Smooth muscle cell (in vitro differentiated cells): Measurements from ENCODE around the gene SLC29A1. TPM values are rescaled to one million over a fixed set of nuclear protein-coding genes. Genes with fewer than 3 reads are reported as not detected.
A peak's percentile ranks its signal among the peaks of the same experiment; 100 is the strongest.

Experiments used
- DNase-seq: peaks from one replicate; lab custom pipeline; 2025; ENCODE audit not compliant: unreplicated experiment; lab: John Stamatoyannopoulos, UW
- H2AFZ ChIP-seq: fragments of 200-600 bp; sonication (generic); 2 replicates; pipeline ENCODE4 v1.6.0; 2016; ENCODE audit warnings: antibody characterized with exemption, low read depth, mild to moderate bottlenecking
- H3F3A ChIP-seq: fragments of 200-600 bp; sonication (generic); 2 replicates; pipeline ENCODE4 v1.6.0; 2017; ENCODE audit warnings: antibody characterized with exemption, low read depth
- H3K27ac ChIP-seq: fragments of 200-600 bp; sonication (generic); 2 replicates; pipeline ENCODE4 v1.5.1; 2016; ENCODE audit warnings: low read depth, mild to moderate bottlenecking
- H3K27me3 ChIP-seq: fragments of 200-600 bp; sonication (generic); 2 replicates; pipeline ENCODE4 v1.6.1; 2016; ENCODE audit warnings: low read depth, mild to moderate bottlenecking
- H3K36me3 ChIP-seq: fragments of 200-600 bp; sonication (generic); 2 replicates; pipeline ENCODE4 v1.5.1; 2016; ENCODE audit warnings: low read depth
- H3K4me1 ChIP-seq: fragments of 200-600 bp; sonication (generic); 2 replicates; pipeline ENCODE4 v1.5.1; 2016; ENCODE audit warnings: low read depth
- H3K4me2 ChIP-seq: fragments of 200-600 bp; sonication (generic); 2 replicates; pipeline ENCODE4 v1.6.0; 2016; ENCODE audit warnings: mild to moderate bottlenecking
- H3K4me3 ChIP-seq: fragments of 200-600 bp; sonication (generic); 2 replicates; pipeline ENCODE4 v1.5.1; 2016; ENCODE audit warnings: mild to moderate bottlenecking
- H3K79me2 ChIP-seq: fragments of 200-600 bp; sonication (generic); 2 replicates; pipeline ENCODE4 v1.6.0; 2016; ENCODE audit warnings: low read depth, mild to moderate bottlenecking
- H3K9ac ChIP-seq: fragments of 200-600 bp; sonication (generic); 2 replicates; pipeline ENCODE4 v1.6.0; 2016; ENCODE audit warnings: low read depth
- H3K9me3 ChIP-seq: fragments of 200-600 bp; sonication (generic); replicated peaks from 2 replicates; pipeline ENCODE4 v1.5.1; 2016; ENCODE audit warnings: low read depth
- H4K20me1 ChIP-seq: fragments of 200-600 bp; sonication (generic); 2 replicates; pipeline ENCODE4 v1.6.0; 2016; ENCODE audit warnings: low read depth
- WGBS: methylation state at CpG from one replicate; pipeline ENCODE4 v1.1.7; 2016; ENCODE audit warnings: low lambda C conversion rate; 5-methylcytosine and 5-hydroxymethylcytosine counted together
- polyA plus RNA-seq: library from polyadenylated mRNA; unstranded; fragments of >200 nt; fragmentation: Nextera tagmentation; extraction: Ambion mirVana; gene quantifications from 2 replicates; pipeline ENCODE4 v1.2.1, GENCODE V29; 2016
- total RNA-seq: library from RNA; depleted of rRNA; stranded (reverse); fragments of >200 nt; gene quantifications from 2 replicates; pipeline ENCODE4 v1.2.3, GENCODE V29; 2014
- TF ChIP-seq, protein P1 (sequence below): fragments of 200-600 bp; sonication (generic); IDR thresholded peaks from 2 replicates; pipeline ENCODE4 v1.5.1; 2017; ENCODE audit warnings: borderline replicate concordance, mild to moderate bottlenecking, antibody characterized with exemption; ENCODE audit not compliant: insufficient read depth, poor library complexity, severe bottlenecking

Gene SLC29A1
- 7.3 and 8.0 TPM in 2 replicates for total RNA-seq
- polyA plus RNA-seq: 7.4 and 8.1 TPM in 2 replicates

DNA sequence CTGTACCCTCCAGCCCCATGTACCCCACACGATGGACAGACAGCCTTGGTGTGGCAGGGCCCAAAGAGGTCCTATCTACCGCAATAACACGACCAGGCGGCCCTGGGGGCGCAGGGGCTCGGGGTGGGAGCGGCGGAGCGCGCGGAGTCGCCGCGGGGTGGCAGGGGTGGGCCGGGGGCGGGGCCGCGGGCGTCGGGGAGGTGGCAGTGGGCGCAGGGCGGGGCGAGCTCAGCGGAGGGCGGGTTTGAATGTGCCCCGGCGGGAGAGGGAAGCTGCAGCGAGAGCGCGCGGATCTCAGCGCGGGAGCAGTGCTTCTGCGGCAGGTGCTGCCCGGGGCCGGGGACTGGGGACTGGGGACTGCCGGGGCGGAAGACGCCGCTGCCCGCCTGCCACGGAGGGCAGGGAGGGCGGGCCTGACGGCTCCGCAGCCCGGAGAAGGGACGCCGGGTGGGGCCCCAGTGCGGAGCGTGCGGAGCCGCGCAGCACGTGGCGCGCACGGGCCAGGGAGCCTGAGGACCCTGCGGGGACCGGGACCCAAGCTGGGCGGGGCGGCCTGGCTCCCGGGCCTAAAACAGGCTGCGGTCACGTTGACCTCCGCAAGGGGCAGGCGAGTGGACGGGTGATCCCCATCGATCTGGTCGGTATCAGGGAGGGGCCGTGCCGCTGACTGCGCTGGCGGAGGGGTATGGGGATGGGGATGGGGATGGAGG lies at the start of gene SLC29A1:
Gene SLC29A1 (plus strand): TSS at position 277 of the 710 bp plus-strand sequence. CDS start 3,719 bp downstream, outside the sequence.
- no peak within 1 kb of the TSS for H3K9ac ChIP-seq
- H3K4me1 ChIP-seq: peaks cover 42% of the 10 kb centered on the region
- no peaks in the 10 kb centered on the region for H3K9me3 ChIP-seq
- H3K27me3 ChIP-seq: no peaks in the 10 kb centered on the region
- H3K79me2 ChIP-seq: no peaks in the 10 kb centered on the region
- WGBS: 5% methylated on average over 36 of the region's 73 CpGs
- no peak within 1 kb of the TSS for H3K27ac ChIP-seq
- peak within 1 kb of the TSS; percentile 63 for H2AFZ ChIP-seq
- peaks cover 9% of the 10 kb centered on the region for H3F3A ChIP-seq
- peak within 1 kb of the TSS; percentile 57 for H3K4me3 ChIP-seq
- TF ChIP-seq, protein P1, sequence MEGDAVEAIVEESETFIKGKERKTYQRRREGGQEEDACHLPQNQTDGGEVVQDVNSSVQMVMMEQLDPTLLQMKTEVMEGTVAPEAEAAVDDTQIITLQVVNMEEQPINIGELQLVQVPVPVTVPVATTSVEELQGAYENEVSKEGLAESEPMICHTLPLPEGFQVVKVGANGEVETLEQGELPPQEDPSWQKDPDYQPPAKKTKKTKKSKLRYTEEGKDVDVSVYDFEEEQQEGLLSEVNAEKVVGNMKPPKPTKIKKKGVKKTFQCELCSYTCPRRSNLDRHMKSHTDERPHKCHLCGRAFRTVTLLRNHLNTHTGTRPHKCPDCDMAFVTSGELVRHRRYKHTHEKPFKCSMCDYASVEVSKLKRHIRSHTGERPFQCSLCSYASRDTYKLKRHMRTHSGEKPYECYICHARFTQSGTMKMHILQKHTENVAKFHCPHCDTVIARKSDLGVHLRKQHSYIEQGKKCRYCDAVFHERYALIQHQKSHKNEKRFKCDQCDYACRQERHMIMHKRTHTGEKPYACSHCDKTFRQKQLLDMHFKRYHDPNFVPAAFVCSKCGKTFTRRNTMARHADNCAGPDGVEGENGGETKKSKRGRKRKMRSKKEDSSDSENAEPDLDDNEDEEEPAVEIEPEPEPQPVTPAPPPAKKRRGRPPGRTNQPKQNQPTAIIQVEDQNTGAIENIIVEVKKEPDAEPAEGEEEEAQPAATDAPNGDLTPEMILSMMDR: peak; percentile 8
- peak within 1 kb of the TSS; percentile 96 for H3K4me2 ChIP-seq
- DNase-seq: peak; percentile 45
- H3K36me3 ChIP-seq: no peaks in the 10 kb centered on the region
- H4K20me1 ChIP-seq: no peaks in the 10 kb centered on the region

DNA sequence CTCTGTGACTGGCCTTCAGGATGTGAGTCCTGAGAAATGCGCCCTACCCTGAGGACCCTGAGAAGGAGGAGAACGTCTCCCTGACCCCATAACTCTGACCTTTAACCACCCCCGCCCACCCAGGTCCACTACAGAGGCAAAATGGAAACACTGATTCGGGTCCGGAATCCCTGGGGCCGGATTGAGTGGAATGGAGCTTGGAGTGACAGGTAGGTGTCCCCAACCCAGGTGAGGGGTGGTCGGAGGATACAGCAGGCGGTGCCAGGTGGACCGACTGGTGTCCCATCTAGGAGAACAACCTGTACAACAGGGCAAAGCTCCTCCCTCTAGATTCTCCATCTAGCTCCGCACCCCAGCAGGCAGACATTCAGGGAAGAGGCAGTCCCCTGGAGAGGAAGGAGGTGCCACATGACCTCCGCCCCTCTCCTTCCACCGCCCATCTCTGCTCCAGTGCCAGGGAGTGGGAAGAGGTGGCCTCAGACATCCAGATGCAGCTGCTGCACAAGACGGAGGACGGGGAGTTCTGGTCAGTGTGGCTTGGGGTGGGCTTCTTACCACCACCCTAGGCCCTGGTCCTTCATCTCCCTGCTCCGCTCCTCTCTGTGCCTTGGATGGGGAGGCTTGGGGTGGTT lies 47.1 kb upstream of the SLC29A1 start:
- TF ChIP-seq, protein P1: no peak
- H3K9me3 ChIP-seq: no peaks in the 10 kb centered on the region
- no peak overlapping the region for H3K4me3 ChIP-seq
- no peaks in the 10 kb centered on the region for H3K4me1 ChIP-seq
- 89% methylated on average over 15 of the region's 15 CpGs for WGBS
- H3K27ac ChIP-seq: no peak overlapping the region
- no peak overlapping the region for H3K4me2 ChIP-seq
- no peak for DNase-seq
- H4K20me1 ChIP-seq: no peaks in the 10 kb centered on the region
- no peaks in the 10 kb centered on the region for H3K27me3 ChIP-seq
- no peak overlapping the region for H3K9ac ChIP-seq
- H3K79me2 ChIP-seq: no peaks in the 10 kb centered on the region
- H2AFZ ChIP-seq: no peak overlapping the region
- no peaks in the 10 kb centered on the region for H3F3A ChIP-seq
- no peaks in the 10 kb centered on the region for H3K36me3 ChIP-seq

DNA sequence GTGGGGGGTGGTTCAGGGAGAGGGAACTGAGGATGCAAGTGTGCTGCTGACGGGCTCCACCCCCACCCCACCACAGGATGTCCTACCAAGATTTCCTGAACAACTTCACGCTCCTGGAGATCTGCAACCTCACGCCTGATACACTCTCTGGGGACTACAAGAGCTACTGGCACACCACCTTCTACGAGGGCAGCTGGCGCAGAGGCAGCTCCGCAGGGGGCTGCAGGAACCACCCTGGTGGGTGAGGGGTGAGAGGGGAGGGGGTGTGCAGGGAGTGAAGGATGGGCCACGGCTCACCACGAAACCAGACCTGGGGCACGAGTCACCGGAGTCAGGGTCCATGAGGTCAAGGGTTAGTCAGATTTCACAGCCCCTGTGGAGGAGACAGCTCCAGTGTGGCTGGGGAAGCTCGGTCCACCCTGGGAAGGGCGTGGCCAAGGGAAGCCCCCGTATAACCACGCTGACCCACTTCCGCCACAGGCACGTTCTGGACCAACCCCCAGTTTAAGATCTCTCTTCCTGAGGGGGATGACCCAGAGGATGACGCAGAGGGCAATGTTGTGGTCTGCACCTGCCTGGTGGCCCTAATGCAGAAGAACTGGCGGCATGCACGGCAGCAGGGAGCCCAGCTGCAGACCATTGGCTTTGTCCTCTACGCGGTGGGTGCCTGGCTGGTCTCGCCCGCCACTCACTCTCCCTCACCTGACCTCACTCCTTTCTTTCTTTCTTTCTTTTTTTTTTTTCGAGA lies 46.5 kb upstream of the SLC29A1 start:
- Histone ChIP-seq H3K4me1 (no peaks in the 10 kb centered on the region), H3K4me3 (no peak overlapping the region), H2AFZ (no peak overlapping the region), H3K4me2 (no peak overlapping the region), H3K79me2 (no peaks in the 10 kb centered on the region), H3K27me3 (no peaks in the 10 kb centered on the region), H3K9me3 (no peaks in the 10 kb centered on the region), H3K9ac (no peak overlapping the region), H3K36me3 (no peaks in the 10 kb centered on the region), H3K27ac (no peak overlapping the region), H3F3A (no peaks in the 10 kb centered on the region), H4K20me1 (no peaks in the 10 kb centered on the region)
- no peak for DNase-seq
- 87% methylated on average over 23 of the region's 24 CpGs for WGBS
- TF ChIP-seq, protein P1: no peak
